ENCODE measurements around the gene AGAP2. TPM values are rescaled to one million over a fixed set of nuclear protein-coding genes. Genes with fewer than 3 reads are reported as not detected.
A peak's percentile ranks its signal among the peaks of the same experiment; 100 is the strongest.

Gene AGAP2
- total and polyA plus RNA-seq, 2 of the 13 experiments (the other 11 are each of a cell fraction or from before 2014, with no cell fraction given): 0.38 to 0.45 TPM

- TF ChIP-seq HMGXB3 (CRISPR knock-in tag; IDR thresholded peaks at IDR 0.05; ENCODE audit: borderline replicate concordance) (no peak), MXD1 (CRISPR knock-in tag; IDR thresholded peaks at IDR 0.05) (peak; percentile 47; the same call in 1 of the 2 replicates), ZNF768 (CRISPR knock-in tag; IDR thresholded peaks at IDR 0.05) (peak; percentile 48; the same call in 1 of the 2 replicates), STAG1 (CRISPR knock-in tag; IDR thresholded peaks at IDR 0.05) (peak; percentile 38), GABPA (IDR thresholded peaks at IDR 0.05; ENCODE audit: low read depth, low read length) (no peak), GABPA (CRISPR knock-in tag; IDR thresholded peaks at IDR 0.05; ENCODE audit: low read depth) (no peak), RCOR2 (CRISPR knock-in tag; IDR thresholded peaks at IDR 0.05) (no peak), SOX6 (IDR thresholded peaks at IDR 0.05) (no peak), SOX6 (CRISPR knock-in tag; IDR thresholded peaks at IDR 0.05) (0 out of 2 replicates have a peak, but pooled peaks have one; percentile 41), PATZ1 (CRISPR knock-in tag; IDR thresholded peaks at IDR 0.05) (peak; percentile 45; the same call in 1 of the 2 replicates), GMEB1 (CRISPR knock-in tag; IDR thresholded peaks at IDR 0.05; ENCODE audit: borderline replicate concordance) (peak; percentile 34; the same call in 1 of the 2 replicates), HNRNPL (IDR thresholded peaks at IDR 0.05; ENCODE audit: low read depth, low read length) (no peak), ZNF260 (CRISPR knock-in tag; IDR thresholded peaks at IDR 0.05; ENCODE audit: borderline replicate concordance, low read depth) (no peak), MIXL1 (CRISPR knock-in tag; IDR thresholded peaks at IDR 0.05) (no peak), YEATS2 (CRISPR knock-in tag; IDR thresholded peaks at IDR 0.05; ENCODE audit: borderline replicate concordance) (no peak), AHR (CRISPR knock-in tag; IDR thresholded peaks at IDR 0.05) (no peak), KDM2A (CRISPR knock-in tag; IDR thresholded peaks at IDR 0.05; ENCODE audit: borderline replicate concordance, low read depth) (peak; percentile 81), ZNF891 (CRISPR knock-in tag; IDR thresholded peaks at IDR 0.05) (peak; percentile 78), ZFP36L1 (CRISPR knock-in tag; IDR thresholded peaks at IDR 0.05) (no peak), HOXA9 (CRISPR knock-in tag; IDR thresholded peaks at IDR 0.05; ENCODE audit: borderline replicate concordance) (peak; percentile 67; the same call in 1 of the 2 replicates), ZNF232 (CRISPR knock-in tag; IDR thresholded peaks at IDR 0.05; ENCODE audit: borderline replicate concordance) (0 out of 2 replicates have a peak, but pooled peaks have one; percentile 53), MAFK (conservative IDR thresholded peaks at IDR 0.05 in 1 of 2, IDR thresholded peaks at IDR 0.05 in 1 of 2; ENCODE audit: low read length in 2 of 2) (no peak), RBFOX2 (IDR thresholded peaks at IDR 0.05; ENCODE audit: low read depth, low read length) (peak; percentile 46)
These were observed 26.6 kb upstream of the AGAP2 start (continued) for GRCh38 chr12:57765003-57765697.
